Adipocyte (in vitro differentiated cells): Measurements from ENCODE around the gene ZDHHC11B.
"Not testable (repeated sequence)": the region's sequence is repeated elsewhere in the genome, so short reads cannot be mapped to it uniquely, and the experiment has no call there.

ENCODE experiments used
- DNase-seq: peaks from one replicate; pipeline ENCODE4 v3.0.0-alpha.2; 2015; ENCODE audit warnings: low read depth
- H3K27me3 ChIP-seq: replicated peaks from 2 replicates; pipeline ENCODE4 v1.7.0; 2013; ENCODE audit warnings: mild to moderate bottlenecking, low read length, moderate library complexity; ENCODE audit not compliant: control insufficient read depth, insufficient read depth
- H3K36me3 ChIP-seq: 2 replicates; pipeline ENCODE4 v1.7.0; 2013; ENCODE audit warnings: low read length, mild to moderate bottlenecking, moderate library complexity; ENCODE audit not compliant: control insufficient read depth, insufficient read depth, severe bottlenecking
- H3K4me1 ChIP-seq: 2 replicates; pipeline ENCODE4 v1.7.0; 2013; ENCODE audit warnings: mild to moderate bottlenecking, low read length, moderate library complexity; ENCODE audit not compliant: control insufficient read depth, insufficient read depth
- H3K4me3 ChIP-seq: 2 replicates; pipeline ENCODE4 v1.7.0; 2013; ENCODE audit warnings: mild to moderate bottlenecking, low read length, moderate library complexity
- H3K9ac ChIP-seq: 2 replicates; pipeline ENCODE4 v1.7.0; 2013; ENCODE audit warnings: mild to moderate bottlenecking, low read length, moderate library complexity
- H3K9me3 ChIP-seq: 2 replicates; pipeline ENCODE4 v1.7.0; 2013; ENCODE audit warnings: mild to moderate bottlenecking, low read length, moderate library complexity; ENCODE audit not compliant: control insufficient read depth

The ZDHHC11B gene

GRCh38 chr5:696753-697702 is 87.5 kb downstream of the ZDHHC11B start:
- not testable (repeated sequence) for H3K4me3 ChIP-seq, H3K9ac ChIP-seq, DNase-seq, H3K9me3 ChIP-seq, H3K4me1 ChIP-seq, H3K27me3 ChIP-seq, H3K36me3 ChIP-seq

DNA sequence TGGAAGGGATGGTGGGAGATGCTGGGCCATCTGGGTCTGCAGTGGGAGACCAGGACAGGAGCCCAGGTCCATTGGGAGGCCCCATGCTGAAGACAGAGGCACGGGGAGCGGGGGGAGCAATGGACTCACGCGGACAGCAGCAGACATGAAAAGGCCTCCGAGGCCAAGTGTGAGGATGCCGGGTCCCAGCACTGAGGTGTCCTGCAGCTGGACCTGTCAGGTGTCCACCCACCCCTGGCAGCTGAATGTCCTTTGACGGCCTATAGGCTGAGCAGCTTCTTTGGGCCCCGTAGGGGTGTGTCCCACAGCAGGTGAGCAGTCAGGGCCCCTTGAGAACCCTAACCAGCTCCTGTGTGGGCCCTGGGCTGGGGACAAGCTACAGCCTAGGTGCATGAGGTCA is 88.3 kb downstream of the ZDHHC11B start:
- DNase-seq, H3K27me3 ChIP-seq, H3K9ac ChIP-seq: not testable (repeated sequence)

DNA sequence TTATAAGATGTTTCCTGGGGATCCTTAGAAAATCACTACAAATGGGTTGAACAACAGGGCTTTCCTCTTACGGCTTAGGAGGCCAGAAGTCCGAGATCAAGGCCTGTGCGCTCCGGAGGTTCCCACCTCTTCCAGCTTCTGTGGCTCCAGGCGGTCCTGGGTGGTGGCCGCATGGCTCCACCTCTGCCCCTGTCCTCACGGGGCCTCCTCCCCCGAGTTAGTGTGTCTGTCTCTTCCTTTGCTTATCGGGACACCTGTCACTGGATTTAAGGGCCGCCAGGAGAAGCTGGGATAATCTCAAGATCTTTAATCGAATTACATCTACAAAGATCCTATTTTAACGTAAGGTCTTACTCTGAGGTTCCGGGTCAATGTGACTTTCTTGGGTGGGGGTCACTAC is 89.1 kb downstream of the ZDHHC11B start:
- not testable (repeated sequence) for H3K4me1 ChIP-seq, H3K4me3 ChIP-seq, DNase-seq, H3K27me3 ChIP-seq, H3K9ac ChIP-seq, H3K36me3 ChIP-seq, H3K9me3 ChIP-seq

More for the DNA sequence above, 88.3 kb downstream of the ZDHHC11B start:
- H3K9me3 ChIP-seq, H3K4me3 ChIP-seq, H3K36me3 ChIP-seq, H3K4me1 ChIP-seq: not testable (repeated sequence)

DNA sequence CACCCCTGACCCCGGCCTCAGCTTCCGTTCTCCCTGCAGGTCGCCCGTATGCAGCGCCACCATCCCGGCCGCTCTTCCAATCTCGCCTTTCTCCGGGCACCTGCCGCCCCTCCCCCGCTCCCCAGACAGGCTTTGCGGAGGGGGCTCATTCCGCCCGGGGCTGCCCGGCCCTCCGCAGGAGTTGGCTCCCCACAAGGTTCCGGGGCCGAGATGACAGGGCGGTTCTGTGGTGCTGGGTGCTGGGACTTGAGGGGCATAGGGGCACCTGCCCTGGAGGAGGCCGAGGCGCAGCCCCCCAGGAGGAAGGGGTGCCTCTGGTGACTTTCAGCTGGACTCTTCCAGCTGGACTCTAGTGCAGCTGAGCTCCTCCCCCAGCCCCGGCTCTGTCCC is 90.5 kb downstream of the ZDHHC11B start:
- not testable (repeated sequence) for H3K36me3 ChIP-seq

DNA sequence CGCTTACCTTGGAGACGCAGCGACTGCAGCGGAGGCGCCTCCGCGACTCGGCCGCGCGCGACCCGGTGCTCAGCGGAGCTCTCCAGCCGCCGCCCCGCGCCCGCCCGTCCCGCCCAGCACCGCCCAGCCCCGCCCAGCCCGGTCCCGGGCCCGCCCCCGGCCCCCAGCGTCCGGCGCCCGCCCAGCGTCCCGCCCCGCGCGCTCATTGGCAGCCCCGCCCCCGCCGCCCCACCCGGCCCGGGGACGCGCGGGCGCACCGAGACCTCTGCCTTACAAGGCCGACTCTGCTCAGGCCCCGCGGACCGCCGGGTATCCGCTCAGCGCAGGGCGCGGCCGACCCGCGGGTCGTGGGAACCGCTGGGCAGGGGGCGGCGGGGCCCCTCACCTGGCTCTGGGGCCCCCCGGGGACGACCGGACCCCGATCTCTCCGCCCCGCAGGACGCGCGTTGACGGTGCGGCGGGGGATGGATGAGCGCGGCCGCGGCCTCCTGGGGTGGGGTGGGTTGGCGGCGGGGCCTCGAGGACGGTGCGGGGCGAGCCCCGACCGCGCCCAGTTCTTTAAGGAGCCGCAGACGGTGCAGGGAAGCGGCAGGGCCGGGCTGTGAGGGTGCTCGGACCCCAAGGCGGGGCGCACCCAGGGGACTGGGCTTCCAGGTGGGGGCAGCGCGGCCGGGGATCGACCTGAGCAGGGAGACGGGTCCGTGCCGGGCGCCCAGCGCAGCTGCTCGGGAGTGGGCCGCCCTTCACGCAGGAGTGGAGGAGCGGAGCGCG is 91.1 kb downstream of the ZDHHC11B start, which contains the start of gene TPPP:
Gene TPPP (minus strand): TSS at position 82 of the 771 bp plus-strand sequence. CDS start 15,292 bp downstream, outside the sequence.
- H3K9ac ChIP-seq, H3K9me3 ChIP-seq, H3K27me3 ChIP-seq, H3K4me1 ChIP-seq, H3K4me3 ChIP-seq, H3K36me3 ChIP-seq: not testable (repeated sequence)
- peak; percentile 78 for DNase-seq

More for the DNA sequence above, 90.5 kb downstream of the ZDHHC11B start:
- DNase-seq, H3K4me3 ChIP-seq, H3K9me3 ChIP-seq, H3K9ac ChIP-seq, H3K4me1 ChIP-seq, H3K27me3 ChIP-seq: not testable (repeated sequence)

DNA sequence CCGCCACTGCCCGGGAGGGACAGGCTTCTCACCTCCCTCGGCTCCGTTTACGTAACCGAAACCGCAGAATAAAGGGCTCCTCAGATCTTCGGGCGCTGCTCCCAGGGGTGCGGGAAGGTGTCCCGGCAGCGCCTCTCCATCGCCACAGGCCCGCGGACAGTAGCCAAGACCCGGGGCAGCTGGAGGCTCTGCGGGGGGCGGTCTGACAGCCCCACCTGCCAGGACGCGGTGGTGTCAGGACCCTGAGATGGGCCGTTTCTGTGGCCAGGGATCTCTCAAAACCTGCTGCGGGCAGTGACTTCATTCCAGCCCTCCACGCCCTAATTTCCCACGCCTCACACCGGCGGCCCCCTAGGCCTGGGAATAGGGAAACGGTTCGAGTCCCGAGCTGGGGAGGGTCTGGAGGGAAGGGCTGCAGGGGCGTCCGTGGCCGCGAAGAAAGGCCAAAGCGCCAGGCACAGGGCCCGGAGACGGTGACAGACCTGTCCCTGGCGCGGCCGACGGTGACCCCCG is 91.9 kb downstream of the ZDHHC11B start:
- not testable (repeated sequence) for H3K27me3 ChIP-seq, H3K9me3 ChIP-seq, H3K36me3 ChIP-seq, H3K9ac ChIP-seq, H3K4me1 ChIP-seq, H3K4me3 ChIP-seq, DNase-seq

DNA sequence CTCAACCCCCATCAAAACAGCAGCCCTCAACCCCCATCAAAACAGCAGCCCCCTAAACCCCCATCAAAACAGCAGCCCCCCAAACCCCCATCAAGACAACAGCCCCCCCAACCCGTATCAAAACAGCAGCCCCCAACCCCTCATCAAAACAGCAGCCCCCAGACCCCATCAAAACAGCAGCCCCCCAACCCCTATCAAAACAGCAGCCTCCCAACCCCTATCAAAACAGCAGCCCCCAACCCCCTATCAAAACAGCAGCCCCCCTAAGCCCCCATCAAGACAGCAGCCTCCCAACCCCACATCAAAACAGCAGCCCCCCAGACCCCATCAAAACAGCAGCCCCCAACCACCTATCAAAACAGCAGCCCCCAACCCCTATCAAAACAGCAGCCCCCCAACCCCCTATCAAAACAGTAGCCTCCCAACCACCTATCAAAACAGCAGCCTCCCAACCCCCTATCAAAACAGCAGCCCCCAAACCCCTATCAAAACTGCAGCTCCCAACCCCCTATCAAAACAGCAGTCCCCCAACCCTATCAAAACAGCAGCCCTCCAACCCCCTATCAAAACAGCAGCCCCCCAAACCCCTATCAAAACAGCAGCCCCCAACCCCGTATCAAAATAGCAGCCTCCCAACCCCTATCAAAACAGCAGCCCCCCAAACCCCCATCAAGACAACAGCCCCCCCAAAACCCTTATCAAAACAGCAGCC is 92.6 kb downstream of the ZDHHC11B start:
- Histone ChIP-seq H3K9ac (no peak overlapping the region), H3K9me3 (no peaks in the 10 kb centered on the region), H3K27me3 (no peaks in the 10 kb centered on the region), H3K36me3 (no peaks in the 10 kb centered on the region), H3K4me3 (no peak overlapping the region), H3K4me1 (no peaks in the 10 kb centered on the region)
- no peak for DNase-seq

- H3K36me3 ChIP-seq, H3K4me3 ChIP-seq, H3K9ac ChIP-seq, H3K9me3 ChIP-seq, DNase-seq, H3K4me1 ChIP-seq, H3K27me3 ChIP-seq: not testable (repeated sequence)
Measured at GRCh38 chr5:691049-691448, 93.5 kb downstream of the ZDHHC11B start.

DNA sequence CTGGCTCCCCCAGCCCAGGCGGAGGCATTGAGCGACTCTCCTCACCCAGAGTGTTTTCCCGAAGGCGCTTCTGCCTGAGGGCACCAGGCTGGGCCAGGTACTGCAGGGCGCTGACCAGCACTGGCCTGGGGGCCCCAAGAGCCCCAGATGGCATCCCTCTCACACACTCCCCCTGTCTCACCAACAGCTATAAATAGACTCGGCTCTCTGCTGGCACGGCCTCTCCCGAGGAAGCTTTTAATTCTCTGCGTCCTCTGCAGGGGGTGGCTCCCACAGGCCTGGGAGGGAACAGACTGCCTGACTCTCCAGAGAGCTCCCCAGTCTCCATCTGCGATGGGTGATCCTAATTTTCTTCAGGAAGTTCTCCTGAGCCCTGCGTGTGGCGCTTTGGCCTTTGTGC is 94.2 kb downstream of the ZDHHC11B start:
- H3K36me3 ChIP-seq, H3K4me1 ChIP-seq, H3K9me3 ChIP-seq, H3K9ac ChIP-seq, H3K27me3 ChIP-seq, H3K4me3 ChIP-seq, DNase-seq: not testable (repeated sequence)

- not testable (repeated sequence) for H3K9ac ChIP-seq, H3K36me3 ChIP-seq, H3K4me1 ChIP-seq, DNase-seq, H3K4me3 ChIP-seq, H3K9me3 ChIP-seq
- H3K27me3 ChIP-seq = peaks cover 14% of the 10 kb centered on the region
Measured at GRCh38 chr5:688348-689010, 96.0 kb downstream of the ZDHHC11B start.
